Activated naive CD4-positive, alpha-beta T cell treated with anti-CD3 and anti-CD28 coated beads for 36 hours (primary cell): ENCODE results near the gene ZFP14. TPM values are rescaled to one million over a fixed set of nuclear protein-coding genes. Genes with fewer than 3 reads are reported as not detected.

Experiments used
- CTCF ChIA-PET: fragments of 350-600 bp; sonication (Branson Sonifier 250); formaldehyde crosslinking; loops from one replicate; lab custom pipeline; 2021; ENCODE audit warnings: antibody characterized with exemption; lab: Charles Lee
- DNase-seq: peaks from one replicate; pipeline ENCODE4 v3.0.0-alpha.2; 2020
- H3K27ac Mint-ChIP-seq: one replicate; pipeline ENCODE4 v1.8.0; 2021; ENCODE audit warnings: mild to moderate bottlenecking, mixed read lengths
- H3K27me3 Mint-ChIP-seq: one replicate; pipeline ENCODE4 v1.8.0; 2021; ENCODE audit warnings: low read depth, mixed read lengths
- H3K36me3 Mint-ChIP-seq: one replicate; pipeline ENCODE4 v1.8.0; 2021; ENCODE audit warnings: low read depth, mixed read lengths
- H3K4me1 Mint-ChIP-seq: one replicate; pipeline ENCODE4 v1.8.0; 2021; ENCODE audit warnings: low read depth, mixed read lengths
- H3K4me3 Mint-ChIP-seq: one replicate; pipeline ENCODE4 v1.8.0; 2021; ENCODE audit warnings: mild to moderate bottlenecking, moderate library complexity, mixed read lengths
- H3K9me3 Mint-ChIP-seq: one replicate; pipeline ENCODE4 v1.8.0; 2021; ENCODE audit warnings: mixed read lengths
- intact Hi-C: fragments of 100-400 bp; cut with micrococcal nuclease; formaldehyde crosslinking; loops from one replicate; pipeline ENCODE4 v1.15.1; 2023
- total RNA-seq, 2 experiments: library from RNA; stranded (reverse); gene quantifications; one replicate each; pipeline ENCODE4 v1.2.3, GENCODE V29; 2021

Gene ZFP14
- 1 to 10 TPM; 2.2 to 3.1 TPM for total RNA-seq

- CTCF ChIA-PET, result interaction anchor here (0.5 to 0.7 kb wide), 2 partner anchors 13 to 369 kb away, joined by 3 to 6 read pairs; no protein-coding TSS in a partner anchor
- Mint-ChIP-seq H3K9me3 (peaks cover 18% of the 10 kb centered on the region), H3K4me3 (peak within 1 kb of the TSS; percentile 90), H3K27ac (peak within 1 kb of the TSS; percentile 84), H3K36me3 (peaks cover 20% of the 10 kb centered on the region), H3K4me1 (peaks cover 10% of the 10 kb centered on the region), H3K27me3 (no peaks in the 10 kb centered on the region)
- intact Hi-C loops, result loop anchor here (1.0 to 2.0 kb wide), 9 partner anchors 40 to 594 kb away; partner anchors contain the start of genes ZFP82, ZNF146, ZNF260 and ZNF345
- peak; percentile 96 for DNase-seq
These were observed at the start of gene ZFP14 for GRCh38 chr19:36378625-36379509. TSS of gene ZFP14 (minus strand) at chr19:36379201. CDS start at chr19:36367892, 11,309 bp downstream.

GRCh38 chr19:36423925-36424324 lies 44.9 kb upstream of the ZFP14 start:
- CTCF ChIA-PET, result no interaction called here
- H3K27ac Mint-ChIP-seq, result no peak overlapping the region
- peaks cover 26% of the 10 kb centered on the region for H3K36me3 Mint-ChIP-seq
- intact Hi-C loops, result no loop called here
- H3K27me3 Mint-ChIP-seq, result peaks cover 25% of the 10 kb centered on the region
- DNase-seq, result no peak
- peaks cover 29% of the 10 kb centered on the region for H3K9me3 Mint-ChIP-seq
- H3K4me3 Mint-ChIP-seq, result no peak overlapping the region
- peaks cover 7% of the 10 kb centered on the region for H3K4me1 Mint-ChIP-seq

- H3K27ac Mint-ChIP-seq, result no peak overlapping the region
- peaks cover 36% of the 10 kb centered on the region for H3K36me3 Mint-ChIP-seq
- H3K27me3 Mint-ChIP-seq, result peaks cover 23% of the 10 kb centered on the region
- peaks cover 34% of the 10 kb centered on the region for H3K9me3 Mint-ChIP-seq
- no peak for DNase-seq
- peaks cover 19% of the 10 kb centered on the region for H3K4me1 Mint-ChIP-seq
- CTCF ChIA-PET, result interaction anchor here (0.6 kb wide), 1 partner anchor 30 kb away, joined by 3 read pairs; no protein-coding TSS in a partner anchor
- peak overlapping the region; percentile 34 for H3K4me3 Mint-ChIP-seq
- intact Hi-C loops, result no loop called here
These were observed 42.9 kb upstream of the ZFP14 start for GRCh38 chr19:36421749-36422481.

DNA sequence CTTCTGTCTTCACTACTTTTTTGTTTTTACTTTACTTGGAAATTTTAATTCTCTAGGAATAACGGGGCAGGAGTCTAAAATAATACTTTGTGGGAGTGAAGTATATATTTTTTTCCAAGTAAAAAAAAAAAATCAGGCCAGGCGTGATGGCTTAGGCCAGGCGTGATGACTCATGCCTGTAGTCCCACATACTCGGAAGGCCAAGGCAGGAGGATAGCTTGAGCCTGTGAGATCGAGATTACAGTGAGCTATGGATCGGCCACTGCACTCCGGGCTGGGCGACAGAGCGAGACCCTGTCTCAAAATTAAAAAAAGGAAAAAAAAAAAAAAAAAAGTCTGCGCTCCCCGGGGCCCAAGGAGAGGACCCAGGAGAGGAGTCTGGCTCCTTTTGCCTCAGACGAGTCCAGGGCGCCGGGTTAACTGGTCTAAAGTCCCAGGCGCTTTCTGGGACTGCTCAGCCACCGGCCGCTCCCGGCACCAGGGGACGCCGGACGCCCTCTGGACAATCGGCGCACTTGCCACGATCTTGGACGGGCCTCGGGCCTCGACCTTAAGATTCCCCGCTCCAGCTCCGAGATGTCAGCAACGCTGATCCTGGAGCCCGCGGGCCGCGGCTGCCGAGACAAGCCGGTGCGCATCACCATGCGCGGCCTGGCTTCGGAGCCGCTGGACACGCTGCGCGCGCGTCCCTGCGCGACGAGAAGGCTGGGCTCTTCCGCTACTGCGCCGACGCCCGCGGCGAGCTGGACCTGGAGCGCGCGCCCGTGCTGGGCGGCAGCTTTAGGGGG lies 42.2 kb upstream of the ZFP14 start:
- H3K27ac Mint-ChIP-seq, result no peak overlapping the region
- CTCF ChIA-PET, result interaction anchor here (0.6 kb wide), 2 partner anchors 308 to 954 kb away, joined by 3 read pairs; no protein-coding TSS in a partner anchor
- H3K27me3 Mint-ChIP-seq, result peaks cover 23% of the 10 kb centered on the region
- peaks cover 39% of the 10 kb centered on the region for H3K36me3 Mint-ChIP-seq
- no peak for DNase-seq
- intact Hi-C loops, result no loop called here
- H3K9me3 Mint-ChIP-seq, result peaks cover 34% of the 10 kb centered on the region
- peak overlapping the region; percentile 34 for H3K4me3 Mint-ChIP-seq
- H3K4me1 Mint-ChIP-seq, result peaks cover 19% of the 10 kb centered on the region

GRCh38 chr19:36418287-36419001 lies 39.4 kb upstream of the ZFP14 start, which contains the start of gene ZFP82:
TSS of gene ZFP82 (minus strand) at chr19:36418644. CDS start at chr19:36409789, 8,855 bp downstream.
- peak; percentile 81 for DNase-seq
- peaks cover 53% of the 10 kb centered on the region for H3K36me3 Mint-ChIP-seq
- peak within 1 kb of the TSS; percentile 92 for H3K4me3 Mint-ChIP-seq
- H3K9me3 Mint-ChIP-seq, result peaks cover 31% of the 10 kb centered on the region
- peak within 1 kb of the TSS; percentile 92 for H3K27ac Mint-ChIP-seq
- peaks cover 19% of the 10 kb centered on the region for H3K4me1 Mint-ChIP-seq
- intact Hi-C loops, result loop anchor here (1.0 to 10.0 kb wide), 6 partner anchors 40 to 269 kb away; partner anchors contain the start of genes ZFP14, ZNF146, ZNF260 and ZNF382
- H3K27me3 Mint-ChIP-seq, result peaks cover 18% of the 10 kb centered on the region
- CTCF ChIA-PET, result interaction anchor here (0.6 kb wide), 1 partner anchor 285 kb away, joined by 4 read pairs; no protein-coding TSS in a partner anchor

- peaks cover 36% of the 10 kb centered on the region for H3K9me3 Mint-ChIP-seq
- peaks cover 19% of the 10 kb centered on the region for H3K4me1 Mint-ChIP-seq
- peak overlapping the region; percentile 92 for H3K4me3 Mint-ChIP-seq
- CTCF ChIA-PET, result no interaction called here
- peaks cover 17% of the 10 kb centered on the region for H3K27me3 Mint-ChIP-seq
- intact Hi-C loops, result loop anchor here (1.0 to 10.0 kb wide), 6 partner anchors 39 to 269 kb away; partner anchors contain the start of genes ZFP14, ZNF146, ZNF260 and ZNF382
- H3K27ac Mint-ChIP-seq, result peak overlapping the region; percentile 92
- no peak for DNase-seq
- H3K36me3 Mint-ChIP-seq, result peaks cover 56% of the 10 kb centered on the region
These were observed 38.8 kb upstream of the ZFP14 start for GRCh38 chr19:36417752-36418286.

DNA sequence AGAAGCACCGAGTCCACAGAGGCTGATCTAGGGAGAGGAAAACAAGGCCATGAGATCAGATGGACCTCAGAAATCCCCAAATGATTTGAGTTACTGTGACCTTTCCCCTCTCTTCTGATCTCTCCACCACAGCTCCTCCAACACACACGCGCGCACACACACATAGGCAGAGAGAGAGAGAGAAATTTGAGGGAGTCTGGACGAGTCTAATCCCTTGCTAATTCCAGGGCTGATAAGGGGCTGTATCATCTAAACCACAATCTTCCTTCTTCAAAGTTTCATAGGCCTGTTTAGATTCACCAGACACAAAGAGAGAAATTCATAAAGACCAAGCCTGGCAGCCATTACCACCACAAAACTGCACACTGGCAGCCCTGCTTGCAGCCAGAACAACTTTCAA lies 30.8 kb upstream of the ZFP14 start:
- DNase-seq, result no peak
- Mint-ChIP-seq H3K27me3 (no peaks in the 10 kb centered on the region), H3K27ac (no peak overlapping the region), H3K9me3 (peaks cover 44% of the 10 kb centered on the region), H3K4me1 (no peaks in the 10 kb centered on the region), H3K36me3 (peaks cover 65% of the 10 kb centered on the region), H3K4me3 (no peak overlapping the region)
- CTCF ChIA-PET, result no interaction called here
- intact Hi-C loops, result loop anchor here (10.0 kb wide), 1 partner anchor 195 kb away; the partner anchor contains the start of genes ZNF146 and ZNF565

DNA sequence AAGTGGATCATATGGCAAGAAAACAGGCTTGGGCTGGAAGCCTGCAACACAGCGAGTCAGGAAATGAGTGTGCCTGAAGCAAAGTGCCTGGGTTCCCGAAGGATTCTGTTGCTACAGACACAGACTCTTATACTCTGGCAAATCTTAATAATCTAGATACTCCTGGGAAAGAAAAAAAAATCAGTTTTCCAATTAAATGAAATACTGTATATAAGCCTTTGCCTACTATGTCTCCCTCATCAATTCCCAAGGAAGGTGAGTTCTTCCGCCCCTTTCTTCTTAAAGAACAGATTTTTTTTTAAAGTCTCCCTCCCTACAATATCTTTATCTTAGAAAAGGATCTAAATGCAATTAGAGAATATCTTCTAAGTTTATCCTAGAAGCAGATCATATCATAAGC lies 29.1 kb upstream of the ZFP14 start:
- Mint-ChIP-seq H3K36me3 (peaks cover 67% of the 10 kb centered on the region), H3K27ac (no peak overlapping the region), H3K27me3 (no peaks in the 10 kb centered on the region), H3K4me1 (no peaks in the 10 kb centered on the region), H3K4me3 (no peak overlapping the region), H3K9me3 (peaks cover 46% of the 10 kb centered on the region)
- intact Hi-C loops, result no loop called here
- CTCF ChIA-PET, result no interaction called here
- DNase-seq, result no peak

DNA sequence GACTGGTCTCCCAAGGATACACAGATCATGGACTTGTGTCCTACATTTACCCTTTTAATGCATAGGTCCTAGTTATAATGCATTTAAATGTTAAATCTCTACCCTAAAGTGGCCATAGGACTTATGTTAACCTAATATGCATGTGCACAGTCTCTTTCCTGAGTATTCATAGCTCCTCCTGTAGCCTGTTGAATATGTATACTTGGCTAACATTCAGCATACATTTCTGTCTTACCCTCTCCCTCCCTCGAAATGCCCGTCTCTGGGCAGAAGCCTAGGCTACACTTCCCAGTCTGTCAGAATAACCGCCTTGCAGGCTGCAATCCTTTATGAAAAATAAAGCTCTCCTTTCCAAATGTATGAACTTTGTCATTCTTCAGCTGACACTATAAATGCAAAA lies 25.5 kb upstream of the ZFP14 start:
- CTCF ChIA-PET, result no interaction called here
- Mint-ChIP-seq H3K27me3 (no peaks in the 10 kb centered on the region), H3K4me3 (no peak overlapping the region), H3K9me3 (peaks cover 44% of the 10 kb centered on the region), H3K27ac (no peak overlapping the region), H3K36me3 (peaks cover 80% of the 10 kb centered on the region), H3K4me1 (no peaks in the 10 kb centered on the region)
- intact Hi-C loops, result no loop called here
- DNase-seq, result no peak

DNA sequence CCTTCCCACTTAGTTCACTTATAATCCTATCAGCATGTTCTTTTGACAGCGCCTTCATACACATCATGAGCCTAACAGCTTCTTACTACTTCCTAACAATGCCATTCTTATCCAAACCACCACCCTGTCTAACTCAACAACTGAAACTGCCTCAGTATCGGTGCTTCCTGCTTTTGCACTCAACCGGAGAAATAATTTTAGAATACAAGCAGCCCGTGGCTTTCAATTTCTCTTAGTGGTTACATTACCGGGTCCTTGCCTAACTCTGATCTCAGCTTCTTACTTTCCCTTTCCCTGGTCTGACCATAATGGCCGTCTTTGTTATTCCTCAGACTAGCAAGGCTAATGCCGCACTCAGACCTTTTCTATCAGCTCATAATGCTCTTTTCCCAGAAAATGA lies 22.5 kb upstream of the ZFP14 start:
- no peak overlapping the region for H3K4me3 Mint-ChIP-seq
- peaks cover 78% of the 10 kb centered on the region for H3K36me3 Mint-ChIP-seq
- intact Hi-C loops, result no loop called here
- DNase-seq, result no peak
- peaks cover 43% of the 10 kb centered on the region for H3K9me3 Mint-ChIP-seq
- CTCF ChIA-PET, result interaction anchor here (0.5 kb wide), 1 partner anchor 432 kb away, joined by 7 read pairs; no protein-coding TSS in a partner anchor
- H3K27me3 Mint-ChIP-seq, result no peaks in the 10 kb centered on the region
- no peak overlapping the region for H3K27ac Mint-ChIP-seq
- H3K4me1 Mint-ChIP-seq, result no peaks in the 10 kb centered on the region

GRCh38 chr19:36398571-36398970 lies 19.6 kb upstream of the ZFP14 start:
- no peaks in the 10 kb centered on the region for H3K27me3 Mint-ChIP-seq
- H3K4me1 Mint-ChIP-seq, result no peaks in the 10 kb centered on the region
- no peak overlapping the region for H3K27ac Mint-ChIP-seq
- intact Hi-C loops, result no loop called here
- H3K36me3 Mint-ChIP-seq, result peaks cover 75% of the 10 kb centered on the region
- no peak overlapping the region for H3K4me3 Mint-ChIP-seq
- peaks cover 50% of the 10 kb centered on the region for H3K9me3 Mint-ChIP-seq
- CTCF ChIA-PET, result no interaction called here
- no peak for DNase-seq
